ENCODE data around the gene GOLGA6L7. TPM values are rescaled to one million over a fixed set of nuclear protein-coding genes. Genes with fewer than 3 reads are reported as not detected.
"Not testable (repeated sequence)": the region's sequence is repeated elsewhere in the genome, so short reads cannot be mapped to it uniquely, and the experiment has no call there.

Gene GOLGA6L7
- total and polyA plus RNA-seq, 2 of the 4 experiments (the other 2 are of a cell fraction) = not detected

GRCh38 chr15:28808136-28808535 lies 40.3 kb downstream of the GOLGA6L7 start:
- H2BK20ac ChIP-seq (ENCODE audit: low read depth, low read length); H4K20me1 ChIP-seq (ENCODE audit: insufficient read depth, low read length); H4K5ac ChIP-seq (ENCODE audit: low read depth, low read length); H2BK5ac ChIP-seq (ENCODE audit: low read depth, low read length, poor library complexity, severe bottlenecking); H4K91ac ChIP-seq (ENCODE audit: insufficient read depth, low read depth, low read length); H4K8ac ChIP-seq (ENCODE audit: low read depth in 2 of 2, low read length in 2 of 2); H3K14ac ChIP-seq (replicated peaks; ENCODE audit: low read depth, low read length); H3K4me2 ChIP-seq (ENCODE audit: low read depth, low read length); H3K4ac ChIP-seq (ENCODE audit: low read depth, low read length); H3K23ac ChIP-seq (ENCODE audit: low read depth, low read length); H3K4me1 ChIP-seq (ENCODE audit: control insufficient read depth, insufficient read depth, low read length); H3K27me3 ChIP-seq (ENCODE audit: control insufficient read depth, insufficient read depth, low read length); H3K27ac ChIP-seq (ENCODE audit: insufficient read depth, low read length); H2BK15ac ChIP-seq (ENCODE audit: low read depth, low read length); in situ Hi-C loops (cut with MboI; ENCODE audit: low sequenced_read_pairs); H2AFZ ChIP-seq (replicated peaks; ENCODE audit: low read length, poor library complexity); H3K79me1 ChIP-seq (ENCODE audit: low read depth in 1 of 2, low read length in 2 of 2); H2AK9ac ChIP-seq (replicated peaks; ENCODE audit: low read depth, low read length, poor library complexity); H3K4me3 ChIP-seq (ENCODE audit: insufficient read depth, low read depth, low read length); DNase-seq; H3K9me1 ChIP-seq (ENCODE audit: insufficient read depth, low read length); H3K18ac ChIP-seq (ENCODE audit: low read depth, low read length); POLR2A ChIA-PET (ENCODE audit: unreplicated experiment); H3K56ac ChIP-seq (ENCODE audit: extremely low read depth, insufficient read depth, low read length); H3K9me3 ChIP-seq (ENCODE audit: control insufficient read depth, insufficient read depth, low read length); dilution Hi-C loops (cut with HindIII; ENCODE audit: low sequenced_read_pairs, unreplicated experiment); H2AK5ac ChIP-seq (ENCODE audit: low read depth, low read length); intact Hi-C loops (cut with micrococcal nuclease); H3K36me3 ChIP-seq (ENCODE audit: control insufficient read depth, insufficient read depth, low read length); H3K9ac ChIP-seq (ENCODE audit: low read depth, low read length); BruUV-seq (replicated peaks); ATAC-seq (ENCODE audit: low read depth); H2BK120ac ChIP-seq (ENCODE audit: low read depth, low read length): not testable (repeated sequence)
- WGBS, 2 experiments (ENCODE audit: extremely low coverage in 2 of 2, insufficient read length in 1 of 2) = no CpG with 5 or more reads among the region's 5 CpGs
- CTCF ChIA-PET = interaction anchor here (0.6 kb wide), 1 partner anchor 332 kb away, joined by 3 read pairs; no protein-coding TSS in a partner anchor

GRCh38 chr15:28800366-28800765 lies 48.1 kb downstream of the GOLGA6L7 start:
- H4K91ac ChIP-seq (ENCODE audit: insufficient read depth, low read depth, low read length); intact Hi-C loops (cut with micrococcal nuclease); ATAC-seq (ENCODE audit: low read depth); in situ Hi-C loops (cut with MboI; ENCODE audit: low sequenced_read_pairs); H3K23ac ChIP-seq (ENCODE audit: low read depth, low read length); H3K79me1 ChIP-seq (ENCODE audit: low read depth in 1 of 2, low read length in 2 of 2); H3K56ac ChIP-seq (ENCODE audit: extremely low read depth, insufficient read depth, low read length); H2BK20ac ChIP-seq (ENCODE audit: low read depth, low read length); H3K4me1 ChIP-seq (ENCODE audit: control insufficient read depth, insufficient read depth, low read length); H3K9ac ChIP-seq (ENCODE audit: low read depth, low read length); H4K5ac ChIP-seq (ENCODE audit: low read depth, low read length); H3K9me3 ChIP-seq (ENCODE audit: control insufficient read depth, insufficient read depth, low read length); H4K8ac ChIP-seq (ENCODE audit: low read depth in 2 of 2, low read length in 2 of 2); dilution Hi-C loops (cut with HindIII; ENCODE audit: low sequenced_read_pairs, unreplicated experiment); H3K27me3 ChIP-seq (ENCODE audit: control insufficient read depth, insufficient read depth, low read length); H3K4me2 ChIP-seq (ENCODE audit: low read depth, low read length); H3K9me1 ChIP-seq (ENCODE audit: insufficient read depth, low read length); H2BK5ac ChIP-seq (ENCODE audit: low read depth, low read length, poor library complexity, severe bottlenecking); H3K18ac ChIP-seq (ENCODE audit: low read depth, low read length); H3K4ac ChIP-seq (ENCODE audit: low read depth, low read length); BruUV-seq (replicated peaks); H2AK9ac ChIP-seq (replicated peaks; ENCODE audit: low read depth, low read length, poor library complexity); H4K20me1 ChIP-seq (ENCODE audit: insufficient read depth, low read length); CTCF ChIA-PET; H2BK15ac ChIP-seq (ENCODE audit: low read depth, low read length); H3K36me3 ChIP-seq (ENCODE audit: control insufficient read depth, insufficient read depth, low read length); H3K4me3 ChIP-seq (ENCODE audit: insufficient read depth, low read depth, low read length); POLR2A ChIA-PET (ENCODE audit: unreplicated experiment); H3K27ac ChIP-seq (ENCODE audit: insufficient read depth, low read length); H3K14ac ChIP-seq (replicated peaks; ENCODE audit: low read depth, low read length); H2AFZ ChIP-seq (replicated peaks; ENCODE audit: low read length, poor library complexity); H2BK120ac ChIP-seq (ENCODE audit: low read depth, low read length); DNase-seq; H2AK5ac ChIP-seq (ENCODE audit: low read depth, low read length): not testable (repeated sequence)
- WGBS, 2 experiments (ENCODE audit: extremely low coverage in 2 of 2, insufficient read length in 1 of 2) = no CpG with 5 or more reads among the region's 2 CpGs

Measured in IMR-90 (cell line).